D721Med (cell line): ENCODE measurements around the gene ZNF426.

Experiments
- DNase-seq: peaks from one replicate; pipeline ENCODE4 v3.0.0; 2011; ENCODE audit warnings: low spot score; ENCODE audit not compliant: insufficient read length
- FAIRE-seq: peaks from 2 replicates; lab custom pipeline; 2011; peaks lifted over from hg19 to GRCh38; lab: Jason Lieb, UNC
- TF ChIP-seq, protein P1 (sequence below): IDR thresholded peaks from 2 replicates; pipeline ENCODE4 v1.5.1; 2012; ENCODE audit warnings: mild to moderate bottlenecking, control low read depth; ENCODE audit not compliant: insufficient read depth; ENCODE audit errors: missing control alignments

Gene ZNF426

DNA sequence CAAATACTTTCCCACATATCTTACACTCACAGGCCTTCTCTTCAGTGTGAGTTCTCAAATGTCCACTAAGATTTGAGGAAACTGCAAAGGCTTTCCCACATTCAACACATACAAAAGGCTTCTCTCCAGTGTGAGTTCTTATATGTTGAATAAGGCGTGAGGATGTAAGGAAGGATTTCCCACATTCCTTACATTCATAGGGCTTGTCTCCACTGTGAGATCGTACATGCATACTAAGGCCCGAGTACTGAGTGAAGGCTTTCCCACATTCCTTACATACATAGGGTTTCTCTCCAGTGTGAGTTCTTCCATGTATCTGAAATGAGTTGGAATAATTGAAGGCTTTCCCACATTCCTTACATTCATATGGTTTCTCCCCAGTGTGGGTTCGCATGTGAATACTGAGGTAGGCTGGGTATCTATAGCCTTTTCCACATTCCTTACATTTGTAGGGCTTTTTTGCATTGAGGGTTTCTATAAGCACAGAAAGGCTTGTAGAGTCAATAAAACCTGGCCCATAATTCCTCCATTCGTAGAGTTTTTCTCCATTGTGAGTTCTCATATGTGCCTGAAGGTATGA is 9.6 kb downstream of the ZNF426 start:
- FAIRE-seq, result no peak
- TF ChIP-seq, protein P1, sequence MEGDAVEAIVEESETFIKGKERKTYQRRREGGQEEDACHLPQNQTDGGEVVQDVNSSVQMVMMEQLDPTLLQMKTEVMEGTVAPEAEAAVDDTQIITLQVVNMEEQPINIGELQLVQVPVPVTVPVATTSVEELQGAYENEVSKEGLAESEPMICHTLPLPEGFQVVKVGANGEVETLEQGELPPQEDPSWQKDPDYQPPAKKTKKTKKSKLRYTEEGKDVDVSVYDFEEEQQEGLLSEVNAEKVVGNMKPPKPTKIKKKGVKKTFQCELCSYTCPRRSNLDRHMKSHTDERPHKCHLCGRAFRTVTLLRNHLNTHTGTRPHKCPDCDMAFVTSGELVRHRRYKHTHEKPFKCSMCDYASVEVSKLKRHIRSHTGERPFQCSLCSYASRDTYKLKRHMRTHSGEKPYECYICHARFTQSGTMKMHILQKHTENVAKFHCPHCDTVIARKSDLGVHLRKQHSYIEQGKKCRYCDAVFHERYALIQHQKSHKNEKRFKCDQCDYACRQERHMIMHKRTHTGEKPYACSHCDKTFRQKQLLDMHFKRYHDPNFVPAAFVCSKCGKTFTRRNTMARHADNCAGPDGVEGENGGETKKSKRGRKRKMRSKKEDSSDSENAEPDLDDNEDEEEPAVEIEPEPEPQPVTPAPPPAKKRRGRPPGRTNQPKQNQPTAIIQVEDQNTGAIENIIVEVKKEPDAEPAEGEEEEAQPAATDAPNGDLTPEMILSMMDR, result no peak

DNA sequence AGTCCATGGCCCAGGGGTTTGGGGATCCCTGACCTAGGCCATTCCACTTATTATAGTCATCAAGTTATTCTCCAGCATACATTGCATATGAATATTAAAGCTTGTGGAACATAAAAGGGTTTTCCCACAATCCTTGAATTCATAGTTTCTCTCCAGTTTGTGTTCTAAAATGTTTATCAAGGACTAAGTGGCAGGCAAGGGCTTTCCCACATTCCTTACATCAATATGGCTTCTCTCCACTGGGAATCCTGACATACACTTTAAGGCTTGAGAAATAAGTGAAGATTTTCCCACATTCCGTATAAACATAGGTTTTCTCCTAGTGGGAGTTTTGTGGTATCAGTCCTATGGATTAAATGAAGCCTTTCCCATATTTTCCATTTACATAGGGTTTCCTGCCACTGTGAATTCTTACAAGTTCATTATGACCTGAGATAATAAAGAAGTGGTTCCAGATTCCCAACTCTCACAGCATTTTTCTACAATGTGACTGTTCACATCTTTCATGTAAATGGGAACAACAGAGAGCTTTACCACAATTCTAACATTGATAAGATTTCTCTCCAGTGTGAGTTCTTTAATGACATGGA is 14.5 kb downstream of the ZNF426 start:
- DNase-seq, result no peak
- TF ChIP-seq, protein P1, result no peak
- FAIRE-seq, result no peak

More for the DNA sequence above, 9.6 kb downstream of the ZNF426 start:
- no peak for DNase-seq

DNA sequence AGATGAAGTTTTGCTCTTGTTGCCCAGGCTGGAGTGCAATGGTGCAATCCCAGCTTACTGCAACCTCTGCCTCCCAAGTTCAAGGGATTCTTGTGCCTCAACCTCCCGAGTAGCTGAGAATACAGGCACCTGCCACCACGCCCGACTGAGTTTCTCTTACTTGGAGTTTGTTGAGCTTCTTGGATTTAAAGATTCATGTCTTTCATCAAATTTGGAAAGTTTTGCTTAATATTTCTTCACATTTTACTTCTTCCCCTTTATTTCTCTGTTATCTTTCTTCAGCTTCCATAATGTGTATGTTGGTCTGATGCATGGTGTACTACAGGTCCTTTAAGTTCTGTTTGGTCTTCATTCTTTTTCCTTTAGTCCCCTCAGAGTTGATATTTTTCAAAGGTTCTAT is 31.2 kb downstream of the ZNF426 start:
- TF ChIP-seq, protein P1, result no peak
- DNase-seq (no peak), FAIRE-seq (no peak)

DNA sequence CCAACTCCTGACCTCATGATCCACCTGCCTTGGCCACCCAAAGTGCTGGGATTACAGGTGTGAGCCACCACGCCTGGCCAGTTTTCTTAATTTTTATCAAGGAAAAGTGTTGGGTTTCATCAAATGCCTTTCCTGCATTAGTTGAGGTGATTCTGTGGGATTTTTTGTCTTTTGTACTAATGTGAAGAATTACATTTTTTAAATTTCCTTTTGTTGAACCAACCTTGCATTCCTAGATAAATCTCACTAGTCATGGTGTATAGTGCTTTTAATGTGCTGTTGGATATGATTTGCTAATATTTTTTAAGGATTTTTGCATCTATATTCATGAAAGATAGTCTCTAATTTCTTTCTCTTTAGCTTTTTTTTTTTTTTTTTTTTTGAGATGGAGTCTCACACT is 37.6 kb downstream of the ZNF426 start:
- no peak for DNase-seq
- TF ChIP-seq, protein P1, result no peak
- no peak for FAIRE-seq

DNA sequence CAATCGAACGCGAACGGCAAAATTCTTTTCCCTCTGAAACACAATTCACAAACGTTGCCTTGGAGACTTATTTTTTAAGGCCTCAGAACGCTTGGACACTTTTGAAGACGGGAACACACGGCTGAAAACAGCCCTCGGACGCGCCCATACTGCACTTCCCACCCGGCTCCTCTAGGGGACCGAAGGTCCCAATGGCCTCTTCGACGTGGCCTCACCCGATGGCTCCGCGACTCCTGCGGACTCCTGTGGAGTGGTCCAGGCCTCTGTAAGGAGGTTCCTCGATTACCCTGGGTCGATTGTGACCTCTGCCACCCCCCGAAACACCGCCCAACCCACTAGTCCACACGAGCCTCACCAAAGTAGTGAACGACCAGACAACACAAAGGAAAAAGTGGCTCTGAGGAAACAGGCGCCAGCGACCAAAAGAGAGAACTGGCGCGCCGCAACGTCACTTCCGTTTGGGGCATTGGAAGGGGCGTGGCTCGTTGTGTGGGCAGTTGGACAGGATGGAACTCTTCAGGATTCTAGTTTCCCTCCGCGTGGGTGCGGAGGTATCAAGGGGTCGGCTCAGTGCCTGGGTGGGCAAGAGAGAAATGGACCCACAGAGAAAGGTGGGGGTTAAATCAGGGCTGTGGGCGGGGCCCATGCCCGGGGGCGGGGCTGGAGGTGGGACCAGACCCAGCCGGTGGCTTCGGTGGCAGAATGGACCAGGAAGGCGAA is 40.1 kb downstream of the ZNF426 start, which contains the start of gene ZNF560:
Gene ZNF560, minus strand, starts transcription at position 434 of the 720 bp plus-strand sequence. CDS start 23,303 bp downstream, outside the sequence.
- TF ChIP-seq, protein P1, result no peak
- FAIRE-seq (no peak), DNase-seq (peak; percentile 61)

DNA sequence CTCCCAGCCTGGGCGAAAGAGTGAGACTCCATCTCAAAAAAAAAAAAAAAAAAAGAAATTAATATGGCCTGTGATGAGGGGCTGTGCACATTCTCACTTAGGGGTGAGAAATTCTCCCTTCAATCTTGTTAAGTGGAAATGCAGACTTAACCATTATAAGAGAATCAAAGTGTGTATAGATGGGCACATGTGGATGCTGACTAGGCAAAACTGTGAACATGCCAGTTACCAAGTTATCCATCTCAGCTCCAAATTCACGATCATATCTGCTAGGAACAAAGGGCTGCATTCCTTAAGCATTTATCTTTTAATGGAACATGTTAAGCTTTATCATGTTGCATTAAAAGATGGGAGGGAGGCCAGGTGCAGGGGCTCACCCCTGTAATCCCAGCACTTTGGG is 44.3 kb downstream of the ZNF426 start:
- FAIRE-seq (no peak), DNase-seq (no peak)
- TF ChIP-seq, protein P1, result no peak

DNA sequence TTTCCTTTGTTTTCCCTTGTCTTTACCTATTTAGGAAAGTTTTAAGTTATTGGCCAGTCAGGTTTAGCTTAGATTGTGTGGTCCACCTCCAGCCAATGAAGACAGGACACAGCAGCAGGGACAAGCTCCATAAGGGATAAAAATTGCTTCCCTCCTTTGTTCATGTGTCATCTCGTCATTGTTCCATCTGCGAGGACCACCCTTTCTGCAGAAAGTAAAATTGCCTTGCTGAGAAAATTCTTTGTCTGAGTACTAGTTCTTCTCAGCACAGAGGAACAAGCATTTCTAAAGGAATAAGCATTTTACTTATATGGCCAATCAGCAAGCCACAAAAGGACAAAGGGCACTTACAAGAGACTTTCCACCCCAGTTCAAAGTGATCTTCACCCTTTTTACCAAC is 51.4 kb downstream of the ZNF426 start:
- FAIRE-seq (no peak), DNase-seq (no peak)
- TF ChIP-seq, protein P1, result no peak
